Renal cortex interstitium (tissue), 11 donors: ENCODE data around the gene PLXNB2. TPM values are rescaled to one million over a fixed set of nuclear protein-coding genes. Genes with fewer than 3 reads are reported as not detected.
"Not testable (repeated sequence)": the region's sequence is repeated elsewhere in the genome, so short reads cannot be mapped to it uniquely, and the experiment has no call there.

Source experiments
- DNase-seq, 11 donors: peaks; one replicate each; pipeline ENCODE4 v3.0.0-alpha.2; 2013; ENCODE audit warnings: low read depth in 9 of 11, low spot score in 4 of 11; ENCODE audit errors: extremely low read depth in 1 of 11
- polyA plus RNA-seq, 3 donors: library from polyadenylated mRNA; unstranded; fragments of 120-200 nt; gene quantifications; one replicate each; pipeline ENCODE4 v1.2.1, GENCODE V29; 2013; ENCODE audit not compliant: insufficient read length in 3 of 3

PLXNB2 gene
- polyA plus RNA-seq, 3 donors = 187 to 248 (median 239) TPM

DNA sequence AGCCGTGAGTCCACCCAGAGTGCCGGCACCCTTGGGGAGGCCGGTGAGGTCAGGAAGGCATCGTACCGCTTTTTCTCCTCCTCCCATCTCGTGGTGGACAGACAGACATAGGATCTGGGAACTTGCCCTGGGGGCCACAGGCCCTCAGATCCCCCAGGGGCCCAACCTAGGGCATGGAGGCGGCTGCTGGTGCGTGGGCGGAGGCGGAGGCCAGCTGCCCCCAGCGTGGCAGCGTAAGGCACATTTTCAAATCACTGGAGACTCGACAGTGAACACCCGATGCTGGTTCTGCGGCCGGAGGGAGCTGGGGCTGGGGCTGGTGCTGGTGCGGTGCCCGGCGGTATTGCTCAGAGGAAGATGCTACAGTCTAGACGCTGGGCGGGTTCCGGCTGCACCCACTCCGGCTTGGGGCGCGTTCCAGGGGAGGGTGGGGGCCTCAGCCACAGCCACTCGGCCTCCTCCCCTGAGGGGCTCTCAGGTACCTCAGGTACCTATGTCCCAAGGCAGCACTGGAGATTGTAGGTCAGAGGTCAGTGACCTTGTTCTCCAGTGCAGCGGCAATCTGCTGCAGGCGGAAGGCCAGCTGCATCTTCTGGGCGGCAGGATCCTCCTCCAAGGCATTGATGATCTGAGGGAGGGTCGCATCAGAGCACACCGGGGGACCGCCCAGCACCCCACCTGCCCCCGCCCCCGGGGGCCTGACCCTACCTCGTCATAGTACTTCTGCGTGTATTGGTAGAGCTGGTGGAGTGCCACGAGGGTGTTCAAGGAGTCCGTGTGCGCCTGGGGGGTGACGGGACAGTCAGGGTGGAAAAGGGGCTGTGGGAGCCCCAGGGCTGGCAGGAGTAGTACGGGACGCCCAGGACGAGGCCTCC, 32.0 kb downstream of the PLXNB2 start:
- DNase-seq = no peak

- no peak for DNase-seq
Observed at GRCh38 chr22:50274771-50275170, 32.7 kb downstream of the PLXNB2 start.

DNA sequence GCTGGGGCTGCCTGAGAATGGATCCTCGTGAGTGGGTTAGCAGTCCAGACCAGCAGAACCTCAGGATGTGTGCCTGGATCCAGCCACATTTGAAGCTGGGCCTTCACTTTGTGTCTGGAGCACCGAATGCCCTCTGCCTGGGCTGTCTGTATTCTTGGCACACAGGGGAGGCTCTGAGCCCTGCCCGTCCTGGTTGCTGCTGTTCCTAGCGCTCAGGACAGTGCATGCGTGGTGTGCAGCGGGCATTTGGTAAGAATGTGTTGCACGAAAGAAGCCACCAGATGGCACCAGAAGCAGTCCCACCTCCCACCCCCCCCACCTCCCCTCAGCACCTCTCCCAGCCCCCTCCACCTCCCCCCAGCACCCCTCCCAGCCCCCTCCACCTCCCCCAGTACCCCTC, 33.1 kb downstream of the PLXNB2 start:
- no peak for DNase-seq

GRCh38 chr22:50273781-50274180, 33.7 kb downstream of the PLXNB2 start:
- DNase-seq = not testable (repeated sequence)

GRCh38 chr22:50273352-50273751, 34.1 kb downstream of the PLXNB2 start:
- not testable (repeated sequence) for DNase-seq

GRCh38 chr22:50272044-50272802, 35.2 kb downstream of the PLXNB2 start:
- no peak for DNase-seq

- no peak for DNase-seq
Observed at GRCh38 chr22:50271519-50271970, 35.9 kb downstream of the PLXNB2 start.

DNA sequence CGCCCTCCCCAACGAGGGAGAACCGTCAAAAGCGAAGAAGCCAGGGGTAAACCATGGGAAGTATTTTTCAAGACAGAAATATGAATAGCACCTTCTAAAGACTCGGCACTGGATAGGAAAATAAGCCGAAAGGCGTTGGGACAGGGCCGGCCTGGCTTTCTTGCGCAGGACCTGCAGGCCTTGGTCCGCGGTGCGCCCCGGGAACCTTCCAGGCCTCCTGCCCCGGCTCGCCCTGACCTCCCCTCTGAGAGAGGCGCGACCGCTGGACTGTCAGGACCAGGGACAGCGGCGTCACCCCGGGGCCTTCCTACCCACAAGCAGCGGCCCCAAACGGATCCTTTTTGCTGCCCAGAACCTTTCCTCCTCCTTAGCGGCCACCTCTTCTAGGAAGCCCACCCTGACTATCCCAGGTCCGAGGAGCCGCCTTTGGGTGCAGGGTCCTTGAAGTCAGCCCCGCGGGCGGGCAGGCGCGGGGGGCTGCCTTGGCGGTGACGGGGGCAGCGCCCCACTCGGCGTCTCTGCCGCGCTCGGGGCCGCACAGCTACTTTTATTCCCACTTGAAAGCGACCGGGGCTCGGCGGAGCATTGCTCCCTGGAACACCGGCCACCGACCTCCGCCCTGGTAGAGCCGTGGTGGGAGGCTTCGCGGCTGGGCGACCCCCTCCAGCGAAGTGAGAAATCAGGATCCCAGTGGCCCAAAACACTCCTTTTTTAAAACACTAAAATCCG, 36.6 kb downstream of the PLXNB2 start:
- no peak for DNase-seq

GRCh38 chr22:50269970-50270665, 37.3 kb downstream of the PLXNB2 start, which contains the start of gene MAPK11:
TSS of gene MAPK11 (minus strand) at chr22:50270380. CDS start at chr22:50270292, 88 bp downstream.
- no peak for DNase-seq

- no peak for DNase-seq
Observed at GRCh38 chr22:50269573-50269969, 37.9 kb downstream of the PLXNB2 start.

GRCh38 chr22:50268655-50269113, 38.8 kb downstream of the PLXNB2 start:
- DNase-seq = no peak

GRCh38 chr22:50267591-50268390, 39.7 kb downstream of the PLXNB2 start:
- no peak for DNase-seq

DNA sequence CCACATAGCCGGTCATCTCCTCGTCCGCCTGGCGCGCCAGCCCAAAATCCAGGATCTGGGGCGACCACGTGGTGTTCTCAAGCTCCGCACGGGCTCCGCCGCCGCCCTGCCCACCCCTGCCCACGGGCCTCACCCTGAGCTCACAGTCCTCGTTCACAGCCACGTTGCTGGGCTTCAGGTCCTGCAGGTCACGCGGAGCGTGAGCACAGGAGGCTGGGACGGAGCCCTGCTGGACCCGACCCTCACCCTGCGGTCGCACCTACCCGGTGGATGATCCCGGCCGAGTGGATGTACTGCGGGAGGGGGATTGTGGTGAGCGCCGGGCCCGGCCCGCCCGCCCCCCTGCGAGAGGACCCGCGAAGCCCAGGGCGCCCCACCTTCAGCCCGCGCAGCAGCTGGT, 40.5 kb downstream of the PLXNB2 start:
- no peak for DNase-seq

- no peak for DNase-seq
Observed at GRCh38 chr22:50264946-50265669, 42.3 kb downstream of the PLXNB2 start.

DNA sequence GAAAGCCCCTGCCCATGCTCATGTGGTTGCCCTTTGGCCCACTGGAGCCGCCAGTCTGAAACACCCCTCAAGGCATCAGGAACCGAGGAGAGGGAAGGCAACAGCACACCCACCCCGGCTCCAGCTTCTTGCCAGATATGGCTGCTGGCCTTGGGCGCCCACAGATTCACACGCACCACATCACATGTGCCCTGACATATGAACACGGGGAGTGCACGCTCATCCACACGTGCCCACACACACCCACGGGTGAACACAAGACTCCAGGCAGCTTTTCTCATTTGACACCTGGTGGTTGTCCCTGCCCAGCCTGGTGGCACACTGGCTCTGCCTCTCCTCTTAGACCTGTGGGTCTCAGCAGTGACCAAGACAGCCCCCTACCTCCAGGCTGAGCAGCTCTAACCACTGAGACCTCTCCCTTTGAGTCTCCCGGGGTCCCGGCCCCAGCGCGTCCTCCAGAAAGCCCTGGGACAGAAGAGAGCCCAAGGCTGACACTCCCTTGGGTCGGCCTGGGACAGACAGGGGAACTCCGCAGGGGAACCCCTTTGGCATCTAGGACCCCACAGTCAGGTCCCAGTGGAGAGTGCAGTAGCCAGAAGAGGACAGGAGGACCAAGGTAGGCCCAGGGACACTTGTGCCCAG, 43.2 kb downstream of the PLXNB2 start:
- no peak for DNase-seq

- no peak for DNase-seq
Observed at GRCh38 chr22:50262973-50263617, 44.4 kb downstream of the PLXNB2 start.
